Thyroid gland (tissue), 4 donors: Measurements from ENCODE around the gene ZNF579. TPM values are rescaled to one million over a fixed set of nuclear protein-coding genes. Genes with fewer than 3 reads are reported as not detected.

Experiments used
- DNase-seq, 2 donors: peaks; one replicate each; pipeline ENCODE4 v3.0.0-alpha.2; 2019
- H3K27ac ChIP-seq, 3 donors: fragments of 200-600 bp; sonication (generic); 1 replicate in 2 of 3; 2 replicates in 1 of 3; pipeline ENCODE4 v1.5.1; 2016 to 2019; ENCODE audit warnings: mild to moderate bottlenecking in 1 of 3, moderate library complexity in 1 of 3
- H3K27me3 ChIP-seq: fragments of 200-600 bp; sonication (generic); one replicate; pipeline ENCODE4 v1.5.1; 2019
- H3K36me3 ChIP-seq, 2 donors: fragments of 200-600 bp; sonication (generic); one replicate each; pipeline ENCODE4 v1.5.1; 2016 to 2019
- H3K4me1 ChIP-seq, 2 donors: fragments of 200-600 bp; sonication (generic); one replicate each; pipeline ENCODE4 v1.5.1; 2017 to 2019
- H3K4me3 ChIP-seq, 3 donors: fragments of 200-600 bp; sonication (generic); replicated peaks in 1 of 3; 1 replicate in 2 of 3; 2 replicates in 1 of 3; pipeline ENCODE4 v1.5.1; 2016; ENCODE audit warnings: mild to moderate bottlenecking in 1 of 3
- H3K9me3 ChIP-seq: fragments of 200-600 bp; sonication (generic); one replicate; pipeline ENCODE4 v1.5.1; 2017
- CTCF ChIP-seq, 6 experiments: fragments of 200-600 bp in 3 of 6; fragments of 450-650 bp in 3 of 6; sonication (generic) in 3 of 6; IDR thresholded peaks; one replicate each; pipeline ENCODE4 v1.5.1; 2016 to 2019; ENCODE audit warnings: antibody characterized with exemption in 6 of 6, mild to moderate bottlenecking in 2 of 6, inconsistent platforms in 1 of 6, moderate library complexity in 1 of 6
- POLR2A ChIP-seq, 2 donors: fragments of 450-650 bp; IDR thresholded peaks; one replicate each; pipeline ENCODE4 v1.6.1; 2017; ENCODE audit warnings: antibody characterized with exemption in 2 of 2, mild to moderate bottlenecking in 2 of 2, moderate library complexity in 1 of 2
- WGBS, 2 donors: methylation state at CpG; one replicate each; pipeline ENCODE4 v1.1.5; 2017; 5-methylcytosine and 5-hydroxymethylcytosine counted together
- intact Hi-C: fragments of 100-400 bp; cut with DNase I; formaldehyde crosslinking; loops from one replicate; pipeline ENCODE4 v1.15.1; 2023
- total RNA-seq, 4 donors: library from RNA; depleted of rRNA; stranded (reverse); fragments of >200 nt; gene quantifications; one replicate each; pipeline ENCODE4 v1.2.3, GENCODE V29; 2016

ZNF579 gene
- total RNA-seq, 4 donors from 2014 or later, result 4.0 to 7.5 (median 6.6) TPM

- intact Hi-C loops, result no loop called here
- Histone ChIP-seq H3K9me3 (no peaks in the 10 kb centered on the region), H3K27me3 (no peaks in the 10 kb centered on the region), H3K4me3 (no peak overlapping the region), H3K27ac (no peak overlapping the region), H3K36me3 (no peaks in the 10 kb centered on the region), H3K4me1 (peaks cover 4 to 7% of the 10 kb centered on the region in 2 donors)
- TF ChIP-seq CTCF (IDR thresholded peaks at IDR 0.05) (no peak), POLR2A (IDR thresholded peaks at IDR 0.05) (no peak)
- WGBS, 2 donors, result 84% methylated on average over 9 of the region's 9 CpGs
- no peak for DNase-seq
Observed at GRCh38 chr19:55559684-55560083, 21.0 kb downstream of the ZNF579 start.

- intact Hi-C loops, result no loop called here
- WGBS, 2 donors, result 77 to 78% methylated on average over 3 to 8 of the region's 8 CpGs
- Histone ChIP-seq H3K4me1 (peaks cover 18 to 19% of the 10 kb centered on the region in 2 donors), H3K36me3 (no peaks in the 10 kb centered on the region), H3K9me3 (no peaks in the 10 kb centered on the region), H3K4me3 (no peak overlapping the region), H3K27me3 (no peaks in the 10 kb centered on the region), H3K27ac (no peak overlapping the region)
- no peak for DNase-seq
- TF ChIP-seq POLR2A (IDR thresholded peaks at IDR 0.05), result no peak
- TF ChIP-seq CTCF (IDR thresholded peaks at IDR 0.05), result no peak
Observed at GRCh38 chr19:55554741-55555152, 25.9 kb downstream of the ZNF579 start.

- Histone ChIP-seq H3K27me3 (no peaks in the 10 kb centered on the region), H3K4me3 (no peak overlapping the region), H3K36me3 (no peaks in the 10 kb centered on the region), H3K9me3 (no peaks in the 10 kb centered on the region), H3K4me1 (peaks cover 22% of the 10 kb centered on the region in 2 donors), H3K27ac (no peak overlapping the region)
- 94 to 99% methylated on average over 9 of the region's 9 CpGs for WGBS, 2 donors
- DNase-seq, result no peak
- intact Hi-C loops, result no loop called here
- TF ChIP-seq POLR2A (IDR thresholded peaks at IDR 0.05) (no peak), CTCF (IDR thresholded peaks at IDR 0.05) (no peak)
Observed at GRCh38 chr19:55554302-55554701, 26.3 kb downstream of the ZNF579 start.

- Histone ChIP-seq H3K9me3 (no peaks in the 10 kb centered on the region), H3K36me3 (no peaks in the 10 kb centered on the region), H3K4me1 (peaks cover 20 to 27% of the 10 kb centered on the region in 2 donors), H3K27ac (no peak overlapping the region), H3K27me3 (no peaks in the 10 kb centered on the region), H3K4me3 (no peak overlapping the region)
- DNase-seq, result no peak
- WGBS, 2 donors, result 68% methylated on average over 13 of the region's 13 CpGs
- intact Hi-C loops, result no loop called here
- TF ChIP-seq POLR2A (IDR thresholded peaks at IDR 0.05), result no peak
- TF ChIP-seq CTCF (IDR thresholded peaks at IDR 0.05), result no peak
Observed at GRCh38 chr19:55553217-55554182, 27.1 kb downstream of the ZNF579 start.

GRCh38 chr19:55552620-55553019 is 28.0 kb downstream of the ZNF579 start:
- WGBS, 2 donors, result 26 to 34% methylated on average over 13 of the region's 13 CpGs
- no peaks in the 10 kb centered on the region for H3K9me3 ChIP-seq
- no peak for TF ChIP-seq POLR2A (IDR thresholded peaks at IDR 0.05)
- no peak for TF ChIP-seq CTCF (IDR thresholded peaks at IDR 0.05)
- H3K4me3 ChIP-seq, result no peak overlapping the region
- peaks cover 18 to 20% of the 10 kb centered on the region in 2 donors for H3K4me1 ChIP-seq
- H3K27ac ChIP-seq, result peak overlapping the region in 1 of 3 donors; percentile 30
- no peaks in the 10 kb centered on the region for H3K36me3 ChIP-seq
- DNase-seq, result peak; percentile 76 to 83
- intact Hi-C loops, result no loop called here
- no peaks in the 10 kb centered on the region for H3K27me3 ChIP-seq
